KMS-11 (cell line): ENCODE data around the gene NUP50.

Experiments used
- H2AFZ ChIP-seq: fragments of 200-600 bp; sonication (generic); 2 replicates; pipeline ENCODE4 v1.6.1; 2016; ENCODE audit warnings: antibody characterized with exemption, mixed run types, low read depth
- H3K27ac ChIP-seq: fragments of 200-600 bp; sonication (generic); 2 replicates; pipeline ENCODE4 v1.6.1; 2016; ENCODE audit warnings: mild to moderate bottlenecking, mixed run types
- H3K27me3 ChIP-seq: fragments of 200-600 bp; sonication (generic); 2 replicates; pipeline ENCODE4 v1.6.1; 2017; ENCODE audit warnings: mild to moderate bottlenecking, low read depth, mixed run types, moderate library complexity; ENCODE audit not compliant: insufficient read depth
- H3K36me3 ChIP-seq: fragments of 200-600 bp; sonication (generic); 2 replicates; pipeline ENCODE4 v1.6.1; 2017; ENCODE audit warnings: mild to moderate bottlenecking, mixed run types; ENCODE audit not compliant: insufficient read depth
- H3K4me1 ChIP-seq: fragments of 200-600 bp; sonication (generic); 2 replicates; pipeline ENCODE4 v1.6.1; 2016; ENCODE audit warnings: mild to moderate bottlenecking, low read depth, mixed run types; ENCODE audit not compliant: poor library complexity, severe bottlenecking
- H3K4me2 ChIP-seq: fragments of 200-600 bp; sonication (generic); 2 replicates; pipeline ENCODE4 v1.7.0; 2016; ENCODE audit warnings: mild to moderate bottlenecking, mixed run types
- H3K4me3 ChIP-seq: fragments of 200-600 bp; sonication (generic); IDR thresholded peaks from 2 replicates; pipeline ENCODE4 v1.6.1; 2017; ENCODE audit warnings: low read depth, low read length, mixed read lengths; ENCODE audit not compliant: insufficient read depth
- H3K79me2 ChIP-seq: fragments of 200-600 bp; sonication (generic); 2 replicates; pipeline ENCODE4 v1.6.1; 2016; ENCODE audit warnings: low read depth, mixed run types; ENCODE audit not compliant: insufficient read depth
- H3K9ac ChIP-seq: fragments of 200-600 bp; sonication (generic); 2 replicates; pipeline ENCODE4 v1.6.1; 2016; ENCODE audit warnings: mild to moderate bottlenecking, mixed run types
- H4K20me1 ChIP-seq: fragments of 200-600 bp; sonication (generic); 2 replicates; pipeline ENCODE4 v1.6.1; 2016; ENCODE audit warnings: mild to moderate bottlenecking, mixed run types; ENCODE audit not compliant: insufficient read depth
- TF ChIP-seq, protein P1 (sequence below): fragments of 200-600 bp; sonication (generic); conservative IDR thresholded peaks from 2 replicates; pipeline ENCODE4 v1.6.1; 2017; ENCODE audit warnings: low read depth, mild to moderate bottlenecking, antibody characterized with exemption, low read length, moderate library complexity, mixed read lengths

NUP50 gene

DNA sequence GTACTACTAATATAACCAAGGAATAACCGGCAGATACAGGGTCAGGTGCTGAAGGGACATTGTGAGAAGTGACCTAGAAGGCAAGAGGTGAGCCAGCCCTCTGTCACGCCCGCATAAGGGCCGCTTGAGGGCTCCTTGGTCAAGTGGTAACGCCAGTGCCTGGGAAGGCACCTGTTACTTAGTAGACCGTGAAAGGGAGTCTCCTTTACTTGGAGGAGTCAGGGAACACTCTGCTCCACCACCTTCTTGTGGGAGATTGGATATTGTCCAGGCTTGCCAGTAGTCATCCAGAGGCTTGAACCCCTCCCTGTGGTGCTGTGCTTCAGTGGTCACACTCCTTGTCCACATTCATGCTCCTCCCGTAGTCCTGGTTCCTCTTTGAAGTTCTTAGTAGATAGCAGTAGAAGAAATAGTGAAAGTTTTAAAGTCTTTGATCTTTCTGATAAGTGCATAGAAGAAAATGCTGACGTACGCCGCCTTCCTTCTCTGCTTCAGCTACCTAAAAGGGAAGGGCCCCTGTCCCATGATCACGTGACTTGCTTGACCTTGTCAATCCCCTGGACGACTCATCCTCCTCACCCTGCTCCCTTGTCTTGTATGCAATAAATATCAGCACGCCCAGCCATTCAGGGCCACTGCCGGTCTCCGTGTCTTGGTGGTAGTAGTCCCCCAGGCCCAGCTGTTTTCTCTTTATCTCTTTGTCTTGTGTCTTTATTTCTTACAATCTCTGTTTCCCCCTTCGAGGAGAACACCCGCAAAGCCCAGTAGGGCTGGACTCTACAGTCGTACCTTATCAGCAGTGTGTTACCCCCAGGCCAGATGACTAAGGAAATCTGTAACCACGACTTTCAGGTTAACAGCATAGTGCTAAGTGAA lies 6.1 kb downstream of the NUP50 start:
- Histone ChIP-seq H2AFZ (no peak overlapping the region), H3K4me1 (peaks cover 36% of the 10 kb centered on the region), H4K20me1 (no peaks in the 10 kb centered on the region), H3K27me3 (no peaks in the 10 kb centered on the region), H3K4me3 (no peak overlapping the region), H3K4me2 (no peak overlapping the region), H3K36me3 (peaks cover 7% of the 10 kb centered on the region), H3K27ac (no peak overlapping the region), H3K79me2 (peaks cover 59% of the 10 kb centered on the region), H3K9ac (no peak overlapping the region)
- TF ChIP-seq, protein P1, sequence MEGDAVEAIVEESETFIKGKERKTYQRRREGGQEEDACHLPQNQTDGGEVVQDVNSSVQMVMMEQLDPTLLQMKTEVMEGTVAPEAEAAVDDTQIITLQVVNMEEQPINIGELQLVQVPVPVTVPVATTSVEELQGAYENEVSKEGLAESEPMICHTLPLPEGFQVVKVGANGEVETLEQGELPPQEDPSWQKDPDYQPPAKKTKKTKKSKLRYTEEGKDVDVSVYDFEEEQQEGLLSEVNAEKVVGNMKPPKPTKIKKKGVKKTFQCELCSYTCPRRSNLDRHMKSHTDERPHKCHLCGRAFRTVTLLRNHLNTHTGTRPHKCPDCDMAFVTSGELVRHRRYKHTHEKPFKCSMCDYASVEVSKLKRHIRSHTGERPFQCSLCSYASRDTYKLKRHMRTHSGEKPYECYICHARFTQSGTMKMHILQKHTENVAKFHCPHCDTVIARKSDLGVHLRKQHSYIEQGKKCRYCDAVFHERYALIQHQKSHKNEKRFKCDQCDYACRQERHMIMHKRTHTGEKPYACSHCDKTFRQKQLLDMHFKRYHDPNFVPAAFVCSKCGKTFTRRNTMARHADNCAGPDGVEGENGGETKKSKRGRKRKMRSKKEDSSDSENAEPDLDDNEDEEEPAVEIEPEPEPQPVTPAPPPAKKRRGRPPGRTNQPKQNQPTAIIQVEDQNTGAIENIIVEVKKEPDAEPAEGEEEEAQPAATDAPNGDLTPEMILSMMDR: no peak

DNA sequence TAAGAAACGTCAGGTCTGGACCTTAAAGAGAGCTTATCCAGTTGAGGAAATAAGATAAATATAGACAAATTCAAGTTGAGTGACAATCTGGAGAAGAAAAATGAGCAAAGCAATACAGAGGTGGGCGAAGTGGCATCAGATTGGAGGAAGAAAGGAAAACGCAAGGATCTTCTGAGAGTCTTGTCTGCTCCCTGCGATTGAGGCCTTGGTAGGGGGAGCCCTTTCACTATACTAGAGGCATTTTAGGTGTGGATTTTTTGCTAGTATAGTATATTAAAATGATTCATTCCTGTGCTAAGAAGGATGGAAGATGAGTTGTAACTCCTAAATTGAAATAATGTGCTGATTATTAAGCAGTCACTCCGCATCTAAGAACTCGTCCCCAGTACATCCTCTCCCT lies 8.1 kb downstream of the NUP50 start:
- peaks cover 19% of the 10 kb centered on the region for H3K4me1 ChIP-seq
- TF ChIP-seq, protein P1: no peak
- no peak overlapping the region for H3K4me2 ChIP-seq
- no peak overlapping the region for H3K9ac ChIP-seq
- no peak overlapping the region for H3K27ac ChIP-seq
- no peaks in the 10 kb centered on the region for H4K20me1 ChIP-seq
- H3K79me2 ChIP-seq: peaks cover 58% of the 10 kb centered on the region
- H3K4me3 ChIP-seq: no peak overlapping the region
- H3K36me3 ChIP-seq: peaks cover 7% of the 10 kb centered on the region; the same call in 1 of the 2 replicates
- no peaks in the 10 kb centered on the region for H3K27me3 ChIP-seq
- no peak overlapping the region for H2AFZ ChIP-seq

DNA sequence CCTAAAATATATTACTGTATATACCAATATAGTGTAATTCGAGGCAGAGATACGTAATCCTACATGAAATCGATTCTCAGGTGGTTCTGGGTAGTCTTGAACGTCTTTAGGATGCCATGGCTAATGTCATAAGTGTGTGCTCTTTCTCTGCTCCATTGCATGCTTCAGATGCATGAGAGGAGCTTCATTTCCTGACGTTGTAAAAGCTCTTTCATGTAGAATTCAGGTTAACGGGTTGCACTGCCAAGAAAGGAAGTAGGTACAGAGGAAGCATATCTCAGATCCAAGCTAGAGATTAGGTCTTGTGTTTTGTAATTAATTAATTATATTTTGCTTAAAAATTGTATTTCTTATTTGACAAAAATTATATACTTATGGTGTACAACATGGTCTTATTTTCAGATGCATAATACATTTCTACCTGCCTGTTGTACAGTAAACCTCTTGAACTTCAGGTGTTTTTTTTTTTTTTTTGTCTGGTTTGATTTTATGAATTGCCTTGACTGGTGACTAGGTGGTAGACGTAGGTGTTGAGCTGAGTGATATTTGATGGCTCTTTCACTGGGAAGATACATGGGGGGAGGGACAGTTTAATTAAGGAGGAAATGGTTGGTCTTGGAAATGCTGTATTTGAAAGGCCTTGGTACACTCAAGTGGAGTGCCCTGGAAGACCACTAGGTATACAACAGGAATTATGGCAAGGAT lies 9.3 kb downstream of the NUP50 start:
- Histone ChIP-seq H3K4me3 (no peak overlapping the region), H3K79me2 (peaks cover 57% of the 10 kb centered on the region; the same call in 1 of the 2 replicates), H3K4me2 (no peak overlapping the region), H3K4me1 (peaks cover 16% of the 10 kb centered on the region), H4K20me1 (no peaks in the 10 kb centered on the region), H3K27ac (no peak overlapping the region), H3K27me3 (no peaks in the 10 kb centered on the region), H3K36me3 (peaks cover 7% of the 10 kb centered on the region; the same call in 1 of the 2 replicates), H3K9ac (no peak overlapping the region), H2AFZ (no peak overlapping the region)
- TF ChIP-seq, protein P1: no peak

DNA sequence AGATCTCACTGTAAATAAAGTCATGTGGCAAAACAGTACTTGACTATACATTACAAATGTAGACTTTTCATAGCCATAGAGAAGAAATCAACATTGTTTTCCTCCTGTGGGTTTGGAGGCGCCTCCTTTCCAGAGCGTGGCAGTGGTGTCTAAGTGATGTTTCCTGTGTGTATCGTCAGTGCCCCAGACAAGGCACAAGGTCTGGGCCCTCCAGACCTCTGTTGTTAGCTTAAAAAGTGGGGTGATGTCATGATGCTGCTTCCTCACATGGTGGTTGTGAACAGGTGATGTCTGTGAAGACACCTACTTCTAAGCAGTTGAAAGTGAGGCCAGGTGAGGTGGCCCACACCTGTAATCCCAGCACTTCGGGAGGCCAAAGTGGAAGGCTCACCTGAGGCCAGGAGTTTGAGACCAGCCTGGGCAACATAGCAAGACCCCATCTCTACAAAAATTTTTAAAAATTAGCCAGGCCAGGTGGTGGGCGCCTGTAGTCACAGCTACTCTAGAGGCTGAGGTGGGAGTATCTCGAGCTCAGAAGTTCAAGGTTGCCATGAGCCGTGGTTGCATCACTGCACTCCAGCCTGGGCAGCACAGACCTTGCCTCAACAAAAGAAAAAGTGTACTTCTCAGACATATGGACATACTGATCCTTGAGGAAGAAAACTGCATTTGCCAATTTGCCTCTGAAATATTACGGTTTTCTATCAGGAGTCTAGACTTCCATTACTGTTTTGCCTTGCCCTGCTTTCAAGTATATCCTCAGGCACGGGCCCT lies 15.7 kb downstream of the NUP50 start:
- Histone ChIP-seq H2AFZ (no peak overlapping the region), H3K4me2 (no peak overlapping the region), H3K4me3 (no peak overlapping the region), H3K9ac (no peak overlapping the region), H3K36me3 (no peaks in the 10 kb centered on the region; the same call in 1 of the 2 replicates), H4K20me1 (no peaks in the 10 kb centered on the region), H3K27ac (no peak overlapping the region), H3K4me1 (no peaks in the 10 kb centered on the region), H3K27me3 (no peaks in the 10 kb centered on the region), H3K79me2 (peaks cover 45% of the 10 kb centered on the region; the same call in 1 of the 2 replicates)
- TF ChIP-seq, protein P1: no peak
